GM23338 (cell line): Measurements from ENCODE around the gene PRSS23. TPM values are rescaled to one million over a fixed set of nuclear protein-coding genes. Genes with fewer than 3 reads are reported as not detected.

Source experiments
- ATAC-seq: fragments of 200-7000 bp; cut with Tn5 transposase; 3 replicates; pipeline ENCODE4 v1.9.1; 2020
- DNase-seq: peaks from one replicate; pipeline ENCODE4 v3.0.0-alpha.2; 2015; ENCODE audit warnings: low spot score
- H2AFZ ChIP-seq: fragments of 200-600 bp; sonication (generic); 2 replicates; pipeline ENCODE4 v1.8.0; 2016; ENCODE audit warnings: antibody characterized with exemption, mild to moderate bottlenecking, moderate library complexity
- H3F3A ChIP-seq: fragments of 200-600 bp; sonication (generic); replicated peaks from 2 replicates; pipeline ENCODE4 v1.8.0; 2017; ENCODE audit warnings: antibody characterized with exemption, mixed run types, low read depth
- H3K27ac ChIP-seq: fragments of 200-600 bp; sonication (generic); 2 replicates; pipeline ENCODE4 v1.6.1; 2016; ENCODE audit warnings: low read depth
- H3K27me3 ChIP-seq: fragments of 200-600 bp; sonication (generic); 2 replicates; pipeline ENCODE4 v1.8.0; 2016; ENCODE audit warnings: mild to moderate bottlenecking, mixed run types, moderate library complexity; ENCODE audit not compliant: insufficient read depth
- H3K36me3 ChIP-seq: fragments of 200-600 bp; sonication (generic); 2 replicates; pipeline ENCODE4 v1.8.0; 2016; ENCODE audit warnings: mild to moderate bottlenecking; ENCODE audit not compliant: insufficient read depth
- H3K4me1 ChIP-seq: fragments of 200-600 bp; sonication (generic); 2 replicates; pipeline ENCODE4 v1.8.0; 2016; ENCODE audit warnings: mild to moderate bottlenecking, moderate library complexity; ENCODE audit not compliant: insufficient read depth
- H3K4me2 ChIP-seq: fragments of 200-600 bp; sonication (generic); 2 replicates; pipeline ENCODE4 v1.7.1; 2017; ENCODE audit warnings: mixed run types
- H3K4me3 ChIP-seq: fragments of 200-600 bp; sonication (generic); 2 replicates; pipeline ENCODE4 v1.6.1; 2016; ENCODE audit warnings: mixed run types
- H3K79me2 ChIP-seq: fragments of 200-600 bp; sonication (generic); replicated peaks from 2 replicates; pipeline ENCODE4 v1.8.0; 2017; ENCODE audit warnings: mild to moderate bottlenecking; ENCODE audit not compliant: insufficient read depth
- H3K9me2 ChIP-seq: fragments of 200-600 bp; sonication (generic); 2 replicates; pipeline ENCODE4 v1.8.0; 2017; ENCODE audit not compliant: insufficient read depth
- H4K20me1 ChIP-seq: fragments of 200-600 bp; sonication (generic); replicated peaks from 2 replicates; pipeline ENCODE4 v1.8.0; 2017; ENCODE audit warnings: mild to moderate bottlenecking; ENCODE audit not compliant: insufficient read depth
- H3K27ac Mint-ChIP-seq: 2 replicates; pipeline ENCODE4 v1.8.0; 2020; ENCODE audit warnings: inconsistent platforms, mild to moderate bottlenecking, moderate library complexity, mixed read lengths
- H3K27me3 Mint-ChIP-seq: 3 replicates; pipeline ENCODE4 v1.8.0; 2022; ENCODE audit warnings: low read depth, mild to moderate bottlenecking, moderate library complexity, mixed read lengths, inconsistent platforms; ENCODE audit not compliant: insufficient read depth, poor library complexity
- H3K36me3 Mint-ChIP-seq: 3 replicates; pipeline ENCODE4 v1.8.0; 2021; ENCODE audit warnings: low read depth, mild to moderate bottlenecking, inconsistent platforms, moderate library complexity, mixed read lengths
- H3K4me1 Mint-ChIP-seq: 3 replicates; pipeline ENCODE4 v1.8.0; 2020; ENCODE audit warnings: mild to moderate bottlenecking, inconsistent platforms, mixed read lengths
- H3K4me3 Mint-ChIP-seq: 3 replicates; pipeline ENCODE4 v1.8.0; 2021; ENCODE audit warnings: moderate library complexity, mild to moderate bottlenecking, inconsistent platforms, mixed read lengths
- H3K9me3 Mint-ChIP-seq: 3 replicates; pipeline ENCODE4 v1.8.0; 2020; ENCODE audit warnings: moderate library complexity, mild to moderate bottlenecking, inconsistent platforms, mixed read lengths
- CREB1 ChIP-seq: fragments of 250-450 bp; sonication (Bioruptor Pico); IDR thresholded peaks from 2 replicates; pipeline ENCODE4 v1.5.0; 2020; ENCODE audit warnings: low read depth, mild to moderate bottlenecking, moderate library complexity
- EZH2 ChIP-seq: fragments of 200-600 bp; sonication (generic); IDR thresholded peaks from one replicate; pipeline ENCODE4 v1.8.0; 2017; ENCODE audit warnings: antibody characterized with exemption, mild to moderate bottlenecking, low read depth; ENCODE audit not compliant: unreplicated experiment
- EZH2phosphoT487 ChIP-seq: fragments of 200-600 bp; sonication (generic); IDR thresholded peaks from one replicate; pipeline ENCODE4 v1.8.1; 2018; ENCODE audit warnings: antibody characterized with exemption; ENCODE audit not compliant: unreplicated experiment
- JUNB ChIP-seq: IDR thresholded peaks from one replicate; pipeline ENCODE4 v1.6.1; 2016; ENCODE audit warnings: antibody characterized with exemption; ENCODE audit not compliant: unreplicated experiment
- NANOG ChIP-seq: IDR thresholded peaks from 2 replicates; pipeline ENCODE4 v1.6.1; 2016; ENCODE audit warnings: antibody characterized with exemption, borderline replicate concordance
- STAT1 ChIP-seq: IDR thresholded peaks from one replicate; pipeline ENCODE4 v1.6.1; 2016; ENCODE audit warnings: antibody characterized with exemption; ENCODE audit not compliant: unreplicated experiment
- ZNF114 ChIP-seq: fragments of 250-450 bp; sonication (Bioruptor Pico); IDR thresholded peaks from 2 replicates; pipeline ENCODE4 v1.5.0; 2020; ENCODE audit warnings: mild to moderate bottlenecking, moderate library complexity
- ZNF331 ChIP-seq: fragments of 250-450 bp; sonication (Bioruptor Pico); IDR thresholded peaks from 2 replicates; pipeline ENCODE4 v1.5.0; 2020; ENCODE audit warnings: low read depth, mild to moderate bottlenecking, moderate library complexity
- polyA plus RNA-seq: library from polyadenylated mRNA; unstranded; fragments of >200 nt; fragmentation: Nextera tagmentation; extraction: Ambion mirVana; gene quantifications from 2 replicates; pipeline ENCODE4 v1.2.1, GENCODE V29; 2016
- total RNA-seq: library from RNA; depleted of rRNA; stranded (reverse); fragments of >200 nt; shearing (Covaris generic); gene quantifications from 2 replicates; pipeline ENCODE4 v1.2.3, GENCODE V29; 2014
- TF ChIP-seq, protein P1 (sequence below): IDR thresholded peaks from 2 replicates; pipeline ENCODE4 v1.6.1; 2016; ENCODE audit warnings: antibody characterized with exemption
- TF ChIP-seq, protein P2 (sequence below), 2 experiments: fragments of 200-600 bp in 1 of 2; sonication (generic) in 1 of 2; conservative IDR thresholded peaks; 2 replicates each; pipeline versions ENCODE4 v1.5.1 to v1.6.1; 2016 to 2017; ENCODE audit warnings: antibody characterized with exemption in 2 of 2, low read depth in 2 of 2, mild to moderate bottlenecking in 2 of 2, moderate library complexity in 1 of 2

Gene PRSS23
- total and polyA plus RNA-seq, 2 experiments from 2014 or later, result 3.9 to 4.7 TPM

DNA sequence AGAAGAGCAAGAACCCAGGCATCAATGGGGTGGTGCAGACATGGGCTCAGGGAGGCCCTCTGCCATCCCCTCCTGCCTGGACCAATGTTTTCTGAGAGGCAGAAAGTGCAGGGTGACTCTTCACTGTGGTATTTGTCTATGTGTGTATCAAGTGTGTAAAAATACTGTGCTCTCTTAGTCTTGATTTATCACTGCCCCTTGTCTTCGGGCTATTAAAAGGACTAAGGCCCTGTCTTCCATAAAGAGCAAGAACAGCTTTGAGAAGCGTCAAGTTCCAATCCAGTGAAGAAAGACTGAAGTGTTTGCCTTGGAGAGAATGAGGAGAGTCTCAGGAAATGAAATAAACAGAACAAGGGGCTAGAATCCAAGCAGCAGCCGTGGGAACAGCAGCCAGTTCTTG is 14.4 kb downstream of the PRSS23 start (continued):
- TF ChIP-seq, protein P1, sequence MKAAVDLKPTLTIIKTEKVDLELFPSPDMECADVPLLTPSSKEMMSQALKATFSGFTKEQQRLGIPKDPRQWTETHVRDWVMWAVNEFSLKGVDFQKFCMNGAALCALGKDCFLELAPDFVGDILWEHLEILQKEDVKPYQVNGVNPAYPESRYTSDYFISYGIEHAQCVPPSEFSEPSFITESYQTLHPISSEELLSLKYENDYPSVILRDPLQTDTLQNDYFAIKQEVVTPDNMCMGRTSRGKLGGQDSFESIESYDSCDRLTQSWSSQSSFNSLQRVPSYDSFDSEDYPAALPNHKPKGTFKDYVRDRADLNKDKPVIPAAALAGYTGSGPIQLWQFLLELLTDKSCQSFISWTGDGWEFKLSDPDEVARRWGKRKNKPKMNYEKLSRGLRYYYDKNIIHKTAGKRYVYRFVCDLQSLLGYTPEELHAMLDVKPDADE, result no peak
- TF ChIP-seq ZNF114 (CRISPR knock-in tag), result no peak

DNA sequence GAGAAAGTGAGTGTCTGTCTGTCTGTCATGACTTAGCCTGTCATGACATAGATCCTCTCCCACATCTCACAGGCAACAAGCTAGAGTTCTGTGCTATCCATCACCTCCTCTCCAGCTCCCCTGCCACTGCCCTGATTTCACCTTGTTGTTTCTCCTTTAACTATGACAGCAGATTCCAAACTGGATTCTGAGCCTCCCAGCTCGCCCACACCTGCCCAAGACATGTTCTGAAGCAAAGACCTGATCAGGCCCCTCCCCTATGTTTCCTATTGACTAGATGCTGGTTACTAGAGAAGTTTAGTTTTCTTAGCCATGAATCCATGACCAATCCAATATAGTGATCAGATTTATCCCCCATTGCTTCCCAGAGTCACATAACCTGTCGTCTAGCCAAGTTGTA is 15.4 kb downstream of the PRSS23 start:
- no peaks in the 10 kb centered on the region for H4K20me1 ChIP-seq
- Mint-ChIP-seq H3K4me3 (no peak overlapping the region), H3K27ac (no peak overlapping the region), H3K36me3 (no peaks in the 10 kb centered on the region), H3K27me3 (peaks cover 3% of the 10 kb centered on the region), H3K4me1 (peaks cover 17% of the 10 kb centered on the region), H3K9me3 (no peaks in the 10 kb centered on the region)
- H2AFZ ChIP-seq, result no peak overlapping the region
- no peak overlapping the region for H3K4me3 ChIP-seq
- H3K36me3 ChIP-seq, result no peaks in the 10 kb centered on the region
- no peaks in the 10 kb centered on the region for H3K79me2 ChIP-seq
- H3K9me2 ChIP-seq, result no peaks in the 10 kb centered on the region
- H3K27me3 ChIP-seq, result no peaks in the 10 kb centered on the region
- no peak overlapping the region for H3K4me2 ChIP-seq
- TF ChIP-seq ZNF114 (CRISPR knock-in tag), result no peak
- TF ChIP-seq, protein P2, sequence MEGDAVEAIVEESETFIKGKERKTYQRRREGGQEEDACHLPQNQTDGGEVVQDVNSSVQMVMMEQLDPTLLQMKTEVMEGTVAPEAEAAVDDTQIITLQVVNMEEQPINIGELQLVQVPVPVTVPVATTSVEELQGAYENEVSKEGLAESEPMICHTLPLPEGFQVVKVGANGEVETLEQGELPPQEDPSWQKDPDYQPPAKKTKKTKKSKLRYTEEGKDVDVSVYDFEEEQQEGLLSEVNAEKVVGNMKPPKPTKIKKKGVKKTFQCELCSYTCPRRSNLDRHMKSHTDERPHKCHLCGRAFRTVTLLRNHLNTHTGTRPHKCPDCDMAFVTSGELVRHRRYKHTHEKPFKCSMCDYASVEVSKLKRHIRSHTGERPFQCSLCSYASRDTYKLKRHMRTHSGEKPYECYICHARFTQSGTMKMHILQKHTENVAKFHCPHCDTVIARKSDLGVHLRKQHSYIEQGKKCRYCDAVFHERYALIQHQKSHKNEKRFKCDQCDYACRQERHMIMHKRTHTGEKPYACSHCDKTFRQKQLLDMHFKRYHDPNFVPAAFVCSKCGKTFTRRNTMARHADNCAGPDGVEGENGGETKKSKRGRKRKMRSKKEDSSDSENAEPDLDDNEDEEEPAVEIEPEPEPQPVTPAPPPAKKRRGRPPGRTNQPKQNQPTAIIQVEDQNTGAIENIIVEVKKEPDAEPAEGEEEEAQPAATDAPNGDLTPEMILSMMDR (conservative IDR thresholded peaks at IDR 0.05; ENCODE audit: low read depth in 2 of 2), result no peak
- TF ChIP-seq NANOG, result no peak
- TF ChIP-seq JUNB, result no peak
- TF ChIP-seq CREB1, result no peak
- ATAC-seq, result no peak
- no peak overlapping the region for H3K27ac ChIP-seq
- H3K4me1 ChIP-seq, result peaks cover 15% of the 10 kb centered on the region
- no peaks in the 10 kb centered on the region for H3F3A ChIP-seq
- DNase-seq, result no peak

DNA sequence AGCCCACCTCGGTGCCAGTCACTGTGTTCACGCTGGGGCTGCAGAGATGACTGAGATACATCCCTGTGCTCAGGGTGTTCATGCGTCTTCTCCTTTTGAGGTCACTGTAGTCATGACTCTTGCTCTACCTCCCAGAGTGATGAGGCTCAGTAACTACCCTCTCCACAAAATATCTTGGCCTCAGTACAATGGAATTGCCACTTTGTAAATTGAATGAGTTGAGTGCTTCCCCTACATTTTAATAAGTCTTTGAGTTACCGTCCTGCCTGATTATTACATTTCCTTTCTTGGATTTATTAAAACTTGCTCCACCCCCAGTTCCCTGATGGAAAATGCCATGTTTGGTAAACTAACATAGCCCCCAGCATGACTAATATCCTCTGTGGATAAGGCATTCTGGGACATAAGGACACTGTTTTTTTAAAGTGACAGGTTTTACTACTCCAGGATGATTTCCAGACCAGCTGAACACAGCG is 15.9 kb downstream of the PRSS23 start:
- H3K4me2 ChIP-seq, result no peak overlapping the region
- no peaks in the 10 kb centered on the region for H3K36me3 Mint-ChIP-seq
- H3K79me2 ChIP-seq, result no peaks in the 10 kb centered on the region
- H3K4me1 ChIP-seq, result peaks cover 9% of the 10 kb centered on the region
- H3K4me1 Mint-ChIP-seq, result peaks cover 12% of the 10 kb centered on the region
- H3K27me3 ChIP-seq, result no peaks in the 10 kb centered on the region
- H4K20me1 ChIP-seq, result no peaks in the 10 kb centered on the region
- H3K9me3 Mint-ChIP-seq, result no peaks in the 10 kb centered on the region
- no peaks in the 10 kb centered on the region for H3K36me3 ChIP-seq
- H2AFZ ChIP-seq, result no peak overlapping the region
- peaks cover 3% of the 10 kb centered on the region for H3K27me3 Mint-ChIP-seq
- H3K9me2 ChIP-seq, result no peaks in the 10 kb centered on the region
- H3K4me3 Mint-ChIP-seq, result no peak overlapping the region
- H3K27ac ChIP-seq, result no peak overlapping the region
- no peak overlapping the region for H3K27ac Mint-ChIP-seq
- ATAC-seq (no peak), DNase-seq (no peak)
- H3F3A ChIP-seq, result no peaks in the 10 kb centered on the region
- no peak overlapping the region for H3K4me3 ChIP-seq
- no peak for TF ChIP-seq EZH2
- TF ChIP-seq JUNB, result no peak
- TF ChIP-seq, protein P1, result no peak
- TF ChIP-seq EZH2phosphoT487, result no peak
- no peak for TF ChIP-seq ZNF114 (CRISPR knock-in tag)
- TF ChIP-seq ZNF331 (CRISPR knock-in tag), result no peak
- no peak for TF ChIP-seq STAT1
- no peak for TF ChIP-seq CREB1
- TF ChIP-seq, protein P2 (conservative IDR thresholded peaks at IDR 0.05; ENCODE audit: low read depth in 2 of 2), result no peak
